GM04504 (cell line): ENCODE measurements around the gene SLC12A7.

Source experiments
- DNase-seq: peaks from one replicate; pipeline ENCODE4 v3.0.0-alpha.2; 2012; ENCODE audit warnings: low read depth

SLC12A7 gene

GRCh38 chr5:1018596-1018995, 93.3 kb downstream of the SLC12A7 start:
- DNase-seq = no peak

GRCh38 chr5:1017691-1018455, 94.0 kb downstream of the SLC12A7 start:
- DNase-seq = no peak

- no peak for DNase-seq
Observed at GRCh38 chr5:1017056-1017455, 94.8 kb downstream of the SLC12A7 start.

- no peak for DNase-seq
Observed at GRCh38 chr5:1016476-1016875, 95.4 kb downstream of the SLC12A7 start.

GRCh38 chr5:1016036-1016435, 95.8 kb downstream of the SLC12A7 start:
- no peak for DNase-seq

GRCh38 chr5:1015507-1015906, 96.4 kb downstream of the SLC12A7 start:
- DNase-seq = no peak

GRCh38 chr5:1014781-1015221, 97.1 kb downstream of the SLC12A7 start:
- DNase-seq = no peak

GRCh38 chr5:1014346-1014745, 97.5 kb downstream of the SLC12A7 start:
- no peak for DNase-seq

- DNase-seq = no peak
Observed at GRCh38 chr5:1013948-1014301, 97.9 kb downstream of the SLC12A7 start.

GRCh38 chr5:1013238-1013947, 98.5 kb downstream of the SLC12A7 start:
- no peak for DNase-seq

GRCh38 chr5:1012900-1013237, 99.0 kb downstream of the SLC12A7 start:
- DNase-seq = no peak

GRCh38 chr5:1012313-1012841, 99.5 kb downstream of the SLC12A7 start:
- no peak for DNase-seq

GRCh38 chr5:1011741-1012312, 100.0 kb downstream of the SLC12A7 start:
- DNase-seq = no peak

GRCh38 chr5:1011226-1011631, 100.6 kb downstream of the SLC12A7 start:
- no peak for DNase-seq

GRCh38 chr5:1010641-1011046, 101.2 kb downstream of the SLC12A7 start:
- DNase-seq = no peak

GRCh38 chr5:1010181-1010510, 101.7 kb downstream of the SLC12A7 start:
- DNase-seq = no peak

GRCh38 chr5:1009359-1010180, 102.3 kb downstream of the SLC12A7 start:
- DNase-seq = no peak

- DNase-seq = no peak
Observed at GRCh38 chr5:1008451-1009358, 103.2 kb downstream of the SLC12A7 start, which contains the start of gene NKD2. TSS of gene NKD2 (plus strand) at chr5:1008802. CDS start at chr5:1009058, 256 bp downstream.

- no peak for DNase-seq
Observed at GRCh38 chr5:1007681-1008450, 104.0 kb downstream of the SLC12A7 start.

- DNase-seq = no peak
Observed at GRCh38 chr5:1007221-1007680, 104.6 kb downstream of the SLC12A7 start.
